Neural cell (in vitro differentiated cells): Measurements from ENCODE around the gene PLPP1. TPM values are rescaled to one million over a fixed set of nuclear protein-coding genes. Genes with fewer than 3 reads are reported as not detected.

ENCODE experiments used
- H2AFZ ChIP-seq: fragments of 200-600, 300-800 bp; sonication (generic), shearing (Covaris generic); 2 replicates; pipeline ENCODE4 v1.6.0; 2014; ENCODE audit warnings: low read depth, mild to moderate bottlenecking, antibody characterized with exemption, low read length, moderate library complexity
- H3F3A ChIP-seq: fragments of 200-600 bp; shearing (Covaris generic); 2 replicates; pipeline ENCODE4 v1.6.1; 2016; ENCODE audit warnings: mild to moderate bottlenecking, moderate library complexity, mixed read lengths, antibody characterized with exemption, low read length; ENCODE audit not compliant: insufficient read depth, poor library complexity, severe bottlenecking
- H3K27ac ChIP-seq: fragments of 200-600, 300-800 bp; sonication (generic), shearing (Covaris generic); 2 replicates; pipeline ENCODE4 v1.5.1; 2014; ENCODE audit warnings: mild to moderate bottlenecking, low read length, moderate library complexity
- H3K27me3 ChIP-seq: fragments of 300-800, 200-600 bp; sonication (generic), shearing (Covaris generic); 2 replicates; pipeline ENCODE4 v1.6.0; 2014; ENCODE audit warnings: mild to moderate bottlenecking, low read depth, low read length, moderate library complexity; ENCODE audit not compliant: insufficient read depth
- H3K36me3 ChIP-seq: fragments of 300-800, 200-600 bp; sonication (generic), shearing (Covaris generic); 2 replicates; pipeline ENCODE4 v1.5.1; 2014; ENCODE audit warnings: mild to moderate bottlenecking, antibody characterized with exemption, low read length, moderate library complexity; ENCODE audit not compliant: insufficient read depth
- H3K4me2 ChIP-seq: fragments of 300-800, 200-600 bp; sonication (generic), shearing (Covaris generic); 2 replicates; pipeline ENCODE4 v1.6.0; 2014; ENCODE audit warnings: mild to moderate bottlenecking, low read length
- H3K4me3 ChIP-seq: fragments of 300-800, 200-600 bp; sonication (generic), shearing (Covaris generic); 2 replicates; pipeline ENCODE4 v1.5.1; 2014; ENCODE audit warnings: mild to moderate bottlenecking, low read length, moderate library complexity
- H3K79me2 ChIP-seq: fragments of 200-600 bp; shearing (Covaris generic); replicated peaks from 2 replicates; pipeline ENCODE4 v1.6.0; 2014; ENCODE audit warnings: mild to moderate bottlenecking, low read length, moderate library complexity; ENCODE audit not compliant: insufficient read depth
- H3K9ac ChIP-seq: fragments of 300-800, 200-600 bp; sonication (generic), shearing (Covaris generic); 2 replicates; pipeline ENCODE4 v1.6.1; 2016; ENCODE audit warnings: mild to moderate bottlenecking, low read length, mixed read lengths
- H3K9me2 ChIP-seq: fragments of 200-600 bp; shearing (Covaris generic); 2 replicates; pipeline ENCODE4 v1.6.1; 2016; ENCODE audit warnings: mild to moderate bottlenecking, low read length, mixed read lengths; ENCODE audit not compliant: insufficient read depth
- H3K9me3 ChIP-seq: fragments of 200-600, 300-800 bp; sonication (generic), shearing (Covaris generic); 2 replicates; pipeline ENCODE4 v1.6.1; 2016; ENCODE audit warnings: mild to moderate bottlenecking, mixed run types, low read length, moderate library complexity, mixed read lengths
- H4K20me1 ChIP-seq: fragments of 200-600 bp; shearing (Covaris generic); 2 replicates; pipeline ENCODE4 v1.6.1; 2016; ENCODE audit warnings: mild to moderate bottlenecking, mixed run types; ENCODE audit not compliant: insufficient read depth
- EP300 ChIP-seq: fragments of 450-650 bp; conservative IDR thresholded peaks from 2 replicates; pipeline ENCODE4 v1.6.1; 2014; ENCODE audit warnings: antibody characterized with exemption, mild to moderate bottlenecking, moderate library complexity; ENCODE audit not compliant: poor library complexity, severe bottlenecking
- EZH2 ChIP-seq: fragments of 200-600, 300-800 bp; shearing (Covaris generic), sonication (generic); IDR thresholded peaks from 2 replicates; pipeline ENCODE4 v1.6.1; 2014; ENCODE audit warnings: antibody characterized with exemption, low read length, borderline replicate concordance, mild to moderate bottlenecking; ENCODE audit not compliant: insufficient read depth, poor library complexity, severe bottlenecking
- MXI1 ChIP-seq: fragments of 450-650 bp; conservative IDR thresholded peaks from 2 replicates; pipeline ENCODE4 v1.6.1; 2014; ENCODE audit warnings: antibody characterized with exemption, mild to moderate bottlenecking; ENCODE audit not compliant: poor library complexity, severe bottlenecking
- POLR2AphosphoS5 ChIP-seq: IDR thresholded peaks from 2 replicates; pipeline ENCODE4 v1.6.1; 2012
- RAD21 ChIP-seq: fragments of 450-650 bp; conservative IDR thresholded peaks from 2 replicates; pipeline ENCODE4 v1.6.1; 2014; ENCODE audit warnings: antibody characterized with exemption, mild to moderate bottlenecking, moderate library complexity
- SMC3 ChIP-seq: fragments of 450-650 bp; conservative IDR thresholded peaks from 2 replicates; pipeline ENCODE4 v1.6.1; 2014; ENCODE audit warnings: antibody characterized with exemption, mild to moderate bottlenecking, moderate library complexity; ENCODE audit not compliant: poor library complexity
- TAF1 ChIP-seq: IDR thresholded peaks from 2 replicates; pipeline ENCODE4 v1.6.1; 2012; ENCODE audit warnings: low read depth
- polyA plus RNA-seq: library from polyadenylated mRNA; depleted of rRNA; stranded (reverse); fragments of >200 nt; gene quantifications from 2 replicates; pipeline ENCODE4 v1.2.3, GENCODE V29; 2014
- TF ChIP-seq, protein P1 (sequence below): fragments of 450-650 bp; IDR thresholded peaks from 2 replicates; pipeline ENCODE4 v1.5.1; 2014; ENCODE audit warnings: antibody characterized with exemption, mild to moderate bottlenecking, moderate library complexity; ENCODE audit not compliant: poor library complexity, severe bottlenecking
- TF ChIP-seq, protein P2 (sequence below): IDR thresholded peaks from 2 replicates; pipeline ENCODE4 v1.6.1; 2012; ENCODE audit warnings: borderline replicate concordance

The PLPP1 gene
- polyA plus RNA-seq, 1 donor from 2014 or later = 33.9 TPM

DNA sequence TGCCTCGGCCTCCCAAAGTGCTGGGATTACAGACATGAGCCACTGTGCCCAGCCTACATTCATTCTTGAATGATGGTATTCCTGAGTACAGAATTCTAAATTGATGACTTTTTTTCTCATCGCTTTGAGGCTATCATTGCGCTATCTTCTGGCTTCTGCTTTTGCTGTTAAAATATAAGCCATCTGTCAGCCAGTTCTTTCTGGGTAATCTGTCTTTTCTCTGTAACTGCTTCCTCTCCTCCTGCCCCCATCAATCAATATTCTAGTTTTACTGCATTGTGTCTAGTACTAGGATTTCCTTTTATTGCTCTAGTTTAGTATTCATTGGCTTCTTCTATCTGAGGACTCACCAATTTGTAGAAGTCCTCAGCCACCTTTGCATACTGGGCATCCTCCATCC is 89.0 kb downstream of the PLPP1 start:
- H3K79me2 ChIP-seq = no peaks in the 10 kb centered on the region
- H3K9me3 ChIP-seq = no peaks in the 10 kb centered on the region
- no peaks in the 10 kb centered on the region for H3K36me3 ChIP-seq
- H3F3A ChIP-seq = no peaks in the 10 kb centered on the region
- TF ChIP-seq TAF1 (no peak), EP300 (no peak), POLR2AphosphoS5 (no peak), MXI1 (no peak), SMC3 (no peak), EZH2 (no peak), RAD21 (no peak)
- TF ChIP-seq, protein P1, sequence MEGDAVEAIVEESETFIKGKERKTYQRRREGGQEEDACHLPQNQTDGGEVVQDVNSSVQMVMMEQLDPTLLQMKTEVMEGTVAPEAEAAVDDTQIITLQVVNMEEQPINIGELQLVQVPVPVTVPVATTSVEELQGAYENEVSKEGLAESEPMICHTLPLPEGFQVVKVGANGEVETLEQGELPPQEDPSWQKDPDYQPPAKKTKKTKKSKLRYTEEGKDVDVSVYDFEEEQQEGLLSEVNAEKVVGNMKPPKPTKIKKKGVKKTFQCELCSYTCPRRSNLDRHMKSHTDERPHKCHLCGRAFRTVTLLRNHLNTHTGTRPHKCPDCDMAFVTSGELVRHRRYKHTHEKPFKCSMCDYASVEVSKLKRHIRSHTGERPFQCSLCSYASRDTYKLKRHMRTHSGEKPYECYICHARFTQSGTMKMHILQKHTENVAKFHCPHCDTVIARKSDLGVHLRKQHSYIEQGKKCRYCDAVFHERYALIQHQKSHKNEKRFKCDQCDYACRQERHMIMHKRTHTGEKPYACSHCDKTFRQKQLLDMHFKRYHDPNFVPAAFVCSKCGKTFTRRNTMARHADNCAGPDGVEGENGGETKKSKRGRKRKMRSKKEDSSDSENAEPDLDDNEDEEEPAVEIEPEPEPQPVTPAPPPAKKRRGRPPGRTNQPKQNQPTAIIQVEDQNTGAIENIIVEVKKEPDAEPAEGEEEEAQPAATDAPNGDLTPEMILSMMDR = no peak
- TF ChIP-seq, protein P2, sequence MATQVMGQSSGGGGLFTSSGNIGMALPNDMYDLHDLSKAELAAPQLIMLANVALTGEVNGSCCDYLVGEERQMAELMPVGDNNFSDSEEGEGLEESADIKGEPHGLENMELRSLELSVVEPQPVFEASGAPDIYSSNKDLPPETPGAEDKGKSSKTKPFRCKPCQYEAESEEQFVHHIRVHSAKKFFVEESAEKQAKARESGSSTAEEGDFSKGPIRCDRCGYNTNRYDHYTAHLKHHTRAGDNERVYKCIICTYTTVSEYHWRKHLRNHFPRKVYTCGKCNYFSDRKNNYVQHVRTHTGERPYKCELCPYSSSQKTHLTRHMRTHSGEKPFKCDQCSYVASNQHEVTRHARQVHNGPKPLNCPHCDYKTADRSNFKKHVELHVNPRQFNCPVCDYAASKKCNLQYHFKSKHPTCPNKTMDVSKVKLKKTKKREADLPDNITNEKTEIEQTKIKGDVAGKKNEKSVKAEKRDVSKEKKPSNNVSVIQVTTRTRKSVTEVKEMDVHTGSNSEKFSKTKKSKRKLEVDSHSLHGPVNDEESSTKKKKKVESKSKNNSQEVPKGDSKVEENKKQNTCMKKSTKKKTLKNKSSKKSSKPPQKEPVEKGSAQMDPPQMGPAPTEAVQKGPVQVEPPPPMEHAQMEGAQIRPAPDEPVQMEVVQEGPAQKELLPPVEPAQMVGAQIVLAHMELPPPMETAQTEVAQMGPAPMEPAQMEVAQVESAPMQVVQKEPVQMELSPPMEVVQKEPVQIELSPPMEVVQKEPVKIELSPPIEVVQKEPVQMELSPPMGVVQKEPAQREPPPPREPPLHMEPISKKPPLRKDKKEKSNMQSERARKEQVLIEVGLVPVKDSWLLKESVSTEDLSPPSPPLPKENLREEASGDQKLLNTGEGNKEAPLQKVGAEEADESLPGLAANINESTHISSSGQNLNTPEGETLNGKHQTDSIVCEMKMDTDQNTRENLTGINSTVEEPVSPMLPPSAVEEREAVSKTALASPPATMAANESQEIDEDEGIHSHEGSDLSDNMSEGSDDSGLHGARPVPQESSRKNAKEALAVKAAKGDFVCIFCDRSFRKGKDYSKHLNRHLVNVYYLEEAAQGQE = no peak
- no peaks in the 10 kb centered on the region for H3K9me2 ChIP-seq
- H3K27me3 ChIP-seq = no peaks in the 10 kb centered on the region
- H3K27ac ChIP-seq = no peak overlapping the region
- no peak overlapping the region for H3K9ac ChIP-seq
- H2AFZ ChIP-seq = no peak overlapping the region
- no peak overlapping the region for H3K4me2 ChIP-seq
- no peaks in the 10 kb centered on the region for H4K20me1 ChIP-seq
- H3K4me3 ChIP-seq = no peak overlapping the region

- TF ChIP-seq MXI1 = no peak
- TF ChIP-seq, protein P2 = no peak
- TF ChIP-seq, protein P1 = no peak
- H3K36me3 ChIP-seq = no peaks in the 10 kb centered on the region
- no peaks in the 10 kb centered on the region for H3F3A ChIP-seq
- no peak overlapping the region for H3K27ac ChIP-seq
- H3K79me2 ChIP-seq = no peaks in the 10 kb centered on the region
- no peak overlapping the region for H3K4me2 ChIP-seq
- H3K4me3 ChIP-seq = no peak overlapping the region
- H3K9me2 ChIP-seq = no peaks in the 10 kb centered on the region
- H3K9me3 ChIP-seq = no peaks in the 10 kb centered on the region
- no peaks in the 10 kb centered on the region for H4K20me1 ChIP-seq
- no peak overlapping the region for H3K9ac ChIP-seq
- no peak overlapping the region for H2AFZ ChIP-seq
- no peaks in the 10 kb centered on the region for H3K27me3 ChIP-seq
Measured at GRCh38 chr5:55441954-55442353, 92.8 kb downstream of the PLPP1 start.
